Activated CD4-positive, alpha-beta T cell treated with anti-CD3 and anti-CD28 coated beads for 48 hours (primary cell): Measurements from ENCODE around the gene CTNNA3.
"Not testable (repeated sequence)": the region's sequence is repeated elsewhere in the genome, so short reads cannot be mapped to it uniquely, and the experiment has no call there.

Source experiments
- DNase-seq: peaks from one replicate; pipeline ENCODE4 v3.0.0-alpha.2; 2020

CTNNA3 gene

DNA sequence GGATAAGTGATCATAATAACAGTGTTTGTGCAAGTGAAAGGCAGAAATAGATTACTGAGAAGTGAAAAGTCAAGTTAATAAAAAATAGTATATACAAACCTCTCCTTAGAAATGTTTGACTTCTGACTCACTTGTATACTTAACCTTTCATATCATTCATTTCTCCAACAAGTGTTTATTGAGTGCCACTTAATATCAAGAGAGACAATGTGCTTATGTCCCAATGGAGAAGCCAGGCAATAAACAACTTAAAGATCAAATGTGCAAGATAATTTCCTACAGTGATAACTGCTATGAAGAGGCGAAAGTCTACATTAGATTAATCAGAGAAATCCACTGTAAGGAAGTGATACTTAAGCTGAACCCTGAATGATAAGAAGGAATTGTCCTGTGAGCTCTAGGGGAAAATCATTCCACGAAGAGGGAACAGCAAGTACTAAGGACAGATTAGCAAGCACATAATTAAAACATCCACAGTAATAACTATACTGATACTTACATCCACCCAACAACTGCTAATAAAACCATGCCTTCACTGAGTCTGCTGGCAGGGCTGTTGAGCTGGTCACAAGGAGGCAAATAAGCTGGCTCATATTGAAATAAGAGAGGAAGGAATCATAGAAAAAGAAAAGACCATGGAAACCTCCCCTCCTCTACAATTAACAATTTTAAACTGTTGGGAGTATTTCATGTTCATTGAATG, 203.5 kb downstream of the CTNNA3 start:
- no peak for DNase-seq

DNA sequence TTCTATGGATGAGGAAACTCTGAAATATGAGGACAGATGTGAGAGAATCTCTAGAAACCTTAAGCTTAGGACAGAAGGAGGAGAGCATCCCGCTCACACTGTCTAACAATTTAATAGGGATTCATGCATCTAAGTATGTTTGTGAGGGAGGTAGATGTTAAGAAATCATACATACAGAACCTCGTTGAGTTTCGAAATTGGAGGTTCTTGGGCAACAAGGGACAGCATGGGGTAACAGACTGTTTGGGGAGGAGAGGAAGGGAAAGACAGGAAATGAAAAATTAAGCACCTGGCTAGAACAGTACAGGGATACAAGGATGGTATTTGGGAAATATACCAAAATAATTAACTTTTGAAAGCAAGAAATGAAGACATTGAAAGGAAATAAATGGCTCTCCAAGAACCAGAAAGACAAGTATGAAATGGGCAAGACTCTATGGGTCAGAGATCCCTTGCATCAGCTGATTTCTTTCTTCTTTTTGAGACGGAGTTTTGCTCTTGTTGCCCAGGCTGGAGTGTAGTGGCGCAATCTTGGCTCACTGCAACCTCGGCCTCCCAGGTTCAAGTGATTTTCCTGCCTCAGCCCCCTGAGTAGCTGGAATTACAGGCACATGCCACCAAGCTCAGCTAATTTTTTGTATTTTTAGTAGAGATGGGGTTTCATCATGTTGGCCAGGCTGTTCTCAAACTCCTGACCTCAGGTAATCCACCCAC, 207.9 kb downstream of the CTNNA3 start:
- no peak for DNase-seq

DNA sequence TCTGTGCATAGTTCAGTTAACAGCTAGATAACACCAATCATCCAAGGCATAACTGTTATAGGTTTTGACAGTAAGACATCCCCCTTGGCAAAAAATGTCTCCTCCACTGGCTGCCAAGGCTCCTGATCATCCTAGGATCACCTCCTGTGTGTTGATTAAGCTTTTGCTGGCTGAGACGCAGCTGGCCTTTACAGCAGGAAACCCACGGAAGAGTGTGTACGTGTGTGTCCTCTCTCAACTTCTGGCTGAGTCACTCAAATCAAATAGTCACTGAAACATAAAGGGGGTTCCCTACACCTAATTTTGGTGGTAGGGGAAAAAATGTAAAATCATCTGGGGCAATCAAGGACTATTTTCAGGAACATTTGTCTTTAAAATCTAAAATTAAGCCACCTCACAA, 208.8 kb downstream of the CTNNA3 start:
- DNase-seq = no peak

DNA sequence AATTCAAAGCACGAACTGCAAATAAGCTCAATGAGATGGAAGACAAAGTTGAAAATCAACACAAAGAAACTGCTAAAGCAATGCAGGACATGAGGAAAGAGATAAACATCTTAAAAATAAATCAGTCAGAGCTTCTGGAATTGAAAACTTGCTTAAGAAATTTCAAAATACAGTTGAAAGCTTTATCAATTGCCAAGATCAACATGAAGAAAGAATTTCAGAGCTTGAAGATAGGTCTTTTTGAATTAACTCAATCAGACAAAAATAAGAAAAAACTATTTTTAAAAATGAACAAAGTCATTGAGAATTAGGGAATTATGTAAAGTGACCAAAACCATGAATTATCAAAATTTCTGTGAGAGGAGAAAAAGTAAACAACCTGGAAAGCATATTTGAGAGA, 218.1 kb downstream of the CTNNA3 start:
- DNase-seq = no peak

DNA sequence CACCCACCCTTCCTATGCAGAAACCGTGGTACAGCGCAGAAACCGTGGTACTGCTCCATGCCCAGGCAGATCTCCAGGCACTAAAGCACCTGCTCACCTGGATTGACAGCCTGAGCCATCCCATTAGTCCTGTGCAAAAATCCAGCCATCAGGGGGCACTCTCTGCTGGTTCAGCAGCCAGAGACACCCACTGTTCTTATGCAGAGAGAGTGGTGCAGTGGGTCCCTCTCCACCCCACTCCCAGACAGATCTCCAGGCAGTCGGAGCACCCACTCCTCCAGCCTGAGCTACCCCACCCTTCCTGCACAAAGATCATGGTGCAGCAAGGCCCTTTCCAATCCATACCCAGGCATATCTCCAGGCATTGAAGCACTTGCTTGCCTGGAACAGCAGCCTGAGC, 219.8 kb downstream of the CTNNA3 start:
- no peak for DNase-seq

DNA sequence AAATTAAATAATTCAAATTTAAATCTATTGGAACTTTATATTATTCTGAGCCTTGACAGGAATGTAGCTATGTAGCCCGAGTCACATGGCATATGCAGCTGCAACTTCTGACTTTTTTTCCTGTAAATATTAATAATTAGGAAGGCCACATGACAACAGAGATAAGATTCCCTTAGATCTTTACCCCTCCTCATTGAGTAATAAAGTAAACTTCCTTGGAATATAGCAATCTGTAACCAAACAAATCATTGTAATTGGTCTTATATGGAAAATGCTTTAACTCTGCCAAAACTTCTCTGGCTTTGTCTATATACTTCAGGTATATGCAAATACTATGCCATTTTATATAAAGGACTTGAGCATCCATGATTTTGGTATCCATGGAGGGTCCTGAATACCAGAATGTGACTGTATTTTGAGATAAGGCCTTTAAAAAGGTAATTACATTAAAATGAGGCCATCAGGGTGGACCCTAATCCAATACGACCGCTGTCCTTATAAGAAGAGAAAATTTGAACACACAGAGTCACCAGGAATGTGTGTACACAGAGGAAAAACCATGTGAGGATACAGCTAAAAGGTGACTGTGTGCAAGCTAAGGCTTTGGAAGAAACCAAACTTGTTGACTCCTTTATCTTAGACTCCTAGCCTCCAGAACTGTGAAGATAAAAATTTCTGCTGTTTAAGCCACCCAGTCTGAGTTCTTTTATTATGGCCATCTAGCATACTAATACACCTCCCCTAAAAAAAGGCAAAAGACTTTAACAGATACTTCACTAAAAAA, 222.0 kb downstream of the CTNNA3 start:
- DNase-seq = no peak

DNA sequence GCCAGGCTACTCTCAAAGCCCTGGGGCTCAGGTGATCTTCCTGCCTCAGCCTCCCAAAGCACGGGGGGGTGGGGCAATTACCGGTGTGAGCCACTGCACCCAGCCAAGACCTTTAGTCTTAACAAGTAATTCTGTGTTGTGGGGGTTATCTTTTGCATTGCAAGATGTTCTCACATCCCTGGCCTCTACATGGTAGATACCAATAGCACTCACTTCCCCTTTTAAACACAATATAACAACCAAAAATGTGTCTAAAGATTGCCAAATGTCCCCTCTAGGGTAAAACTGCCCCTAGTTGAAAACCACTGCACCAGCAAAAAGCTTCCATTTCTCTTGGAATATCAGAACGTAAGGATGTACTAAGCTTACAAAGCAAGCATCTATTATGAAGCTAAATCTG, 225.0 kb downstream of the CTNNA3 start:
- no peak for DNase-seq

DNA sequence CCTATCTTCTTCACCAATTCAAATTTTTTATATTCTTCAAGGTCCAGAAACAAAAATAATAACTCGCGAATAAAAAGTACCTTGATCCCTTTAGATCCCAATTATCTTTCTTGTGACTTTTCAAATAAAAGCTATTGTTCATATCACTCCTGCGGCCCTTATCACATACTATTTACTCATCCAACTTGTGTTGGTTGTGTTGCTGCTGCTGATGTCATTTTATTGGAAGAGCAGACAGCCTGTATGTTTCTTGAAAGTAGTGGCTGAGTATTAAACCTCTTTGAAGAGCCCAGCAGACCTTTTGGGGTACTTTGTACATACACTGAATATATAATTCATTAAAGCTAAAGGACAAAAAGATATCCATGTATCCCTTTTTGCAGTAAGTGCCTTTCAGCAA, 231.7 kb downstream of the CTNNA3 start:
- DNase-seq = no peak

DNA sequence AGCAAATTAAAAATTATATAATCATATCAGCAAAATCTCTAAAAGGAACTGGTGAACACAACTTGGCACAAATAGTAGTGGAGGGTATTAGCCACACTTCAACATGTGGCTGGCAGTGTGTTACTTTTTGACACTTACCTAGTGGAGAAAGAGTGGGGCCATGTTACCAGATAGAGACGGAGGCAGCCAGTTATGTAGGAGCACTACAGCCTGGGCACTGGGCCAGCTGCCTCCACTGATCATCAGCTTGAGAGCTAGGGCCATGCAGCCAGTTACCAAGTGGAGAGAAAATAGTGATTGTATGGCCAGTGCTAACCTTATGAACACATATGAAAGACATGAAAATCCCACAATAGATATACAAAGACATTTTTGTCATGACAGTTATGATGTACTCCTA, 243.1 kb downstream of the CTNNA3 start:
- no peak for DNase-seq

DNA sequence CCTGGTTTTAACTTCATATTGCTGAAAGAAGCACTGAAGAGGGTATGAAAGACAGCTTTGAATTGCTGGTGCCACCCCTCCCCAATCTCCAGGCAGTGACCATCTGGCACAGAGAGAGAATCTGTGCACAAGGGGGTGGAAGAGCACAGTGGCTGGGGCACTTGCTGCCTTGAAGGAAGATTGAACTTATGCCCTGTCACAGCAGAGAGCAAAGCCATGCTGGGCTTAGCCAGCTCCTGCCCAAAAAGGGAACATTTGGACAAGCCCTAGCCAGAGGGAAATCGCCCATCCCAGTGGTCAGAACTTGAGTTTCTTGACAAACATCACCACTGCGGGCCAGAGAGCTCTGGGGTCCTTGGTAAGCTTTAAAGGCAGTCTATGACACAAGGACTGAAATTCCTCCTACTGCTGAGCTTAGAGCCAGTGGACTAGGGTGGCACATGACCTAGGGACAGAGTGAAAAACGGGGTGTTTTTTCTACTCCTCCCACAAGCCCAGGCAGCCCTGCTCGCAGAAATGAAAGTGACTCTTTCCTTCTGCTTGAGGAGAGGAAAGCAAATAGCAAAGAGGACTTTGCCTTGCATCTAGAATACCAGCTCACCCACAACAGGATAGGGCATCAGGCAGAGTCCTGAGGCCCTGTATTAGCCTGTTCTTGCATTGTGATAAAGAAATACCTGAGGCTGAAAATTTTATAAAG, 257.2 kb downstream of the CTNNA3 start:
- no peak for DNase-seq

DNA sequence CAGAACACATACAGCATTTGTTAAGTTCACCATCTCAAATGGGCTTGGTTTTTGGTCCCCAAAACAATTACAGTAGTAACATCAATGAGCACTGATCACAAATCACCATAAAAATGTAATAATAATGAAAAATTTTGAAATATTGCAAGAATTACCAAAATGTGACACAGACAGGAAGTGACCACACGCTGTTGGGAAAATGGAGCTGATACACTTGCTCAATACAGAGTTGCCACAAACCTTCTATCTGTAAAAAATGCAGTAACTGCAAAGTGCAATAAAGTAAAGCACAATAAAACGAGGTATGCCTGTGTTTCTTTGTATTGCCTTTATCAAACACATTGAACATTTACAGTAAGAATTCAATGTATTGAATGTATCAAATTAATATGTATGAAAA, 262.7 kb downstream of the CTNNA3 start:
- no peak for DNase-seq

DNA sequence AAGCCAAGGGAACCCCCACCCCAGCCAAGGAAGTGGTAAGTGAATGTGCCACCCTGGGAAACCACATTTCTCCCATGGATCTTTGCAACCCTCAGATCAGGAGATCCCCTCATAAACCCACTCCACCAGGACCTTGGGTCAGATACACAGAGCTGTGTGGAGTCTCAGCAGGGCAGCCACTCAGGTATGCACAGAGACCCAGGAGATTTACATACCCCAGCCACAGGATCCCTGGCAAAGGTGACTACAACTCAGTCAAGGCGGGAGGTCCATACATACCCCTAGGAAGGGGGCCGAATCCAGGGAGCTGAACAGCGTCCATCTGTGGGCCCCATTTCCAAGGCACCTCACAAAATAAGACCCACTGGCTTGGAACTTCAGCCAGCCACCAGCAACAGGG, 293.4 kb downstream of the CTNNA3 start:
- DNase-seq = no peak

DNA sequence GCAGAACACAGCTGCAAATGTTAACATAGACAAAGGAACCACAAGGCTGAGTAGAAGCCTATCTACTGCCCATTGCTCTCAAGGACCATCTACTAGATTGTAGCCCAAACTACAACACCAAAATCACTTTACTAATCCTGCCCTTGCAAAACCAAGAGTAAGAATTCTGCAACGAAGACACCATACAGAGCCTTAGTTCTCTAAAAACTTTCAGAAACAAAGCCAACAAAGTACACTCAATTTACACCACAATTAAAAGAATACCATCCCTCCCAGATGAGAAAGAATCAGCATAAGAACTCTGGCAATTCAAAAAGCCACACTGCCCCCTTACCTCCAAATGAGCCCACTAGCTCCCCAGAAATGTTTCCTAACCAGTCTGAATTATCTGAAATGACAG, 294.3 kb downstream of the CTNNA3 start:
- DNase-seq = no peak

DNA sequence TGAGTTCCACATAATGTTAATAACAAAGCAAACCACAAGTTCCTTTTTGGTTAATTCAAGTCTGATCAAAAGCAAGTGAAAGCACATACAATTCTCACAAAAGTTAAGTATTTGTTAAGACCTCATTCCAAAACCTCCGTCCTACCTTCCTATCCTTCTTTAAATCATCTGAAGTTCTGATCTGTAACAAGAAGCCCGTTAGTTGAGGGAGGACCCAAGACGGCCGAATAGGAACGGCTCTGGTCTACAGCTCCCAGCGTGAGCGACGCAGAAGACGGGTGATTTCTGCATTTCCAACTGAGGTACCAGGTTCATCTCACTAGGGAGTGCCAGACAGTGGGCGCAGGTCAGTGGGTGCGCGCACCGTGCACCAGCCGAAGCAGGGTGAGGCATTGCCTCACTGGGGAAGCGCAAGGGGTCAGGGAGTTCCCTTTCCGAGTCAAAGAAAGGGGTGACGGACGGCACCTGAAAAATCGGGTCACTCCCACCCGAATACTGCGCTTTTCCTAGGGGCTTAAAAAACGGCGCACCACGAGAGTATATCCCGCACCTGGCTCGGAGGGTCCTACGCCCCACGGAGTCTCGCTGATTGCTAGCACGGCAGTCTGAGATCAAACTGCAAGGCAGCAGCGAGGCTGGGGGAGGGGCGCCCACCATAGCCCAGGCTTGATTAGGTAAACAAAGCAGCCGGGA, 309.0 kb downstream of the CTNNA3 start:
- DNase-seq = not testable (repeated sequence)

DNA sequence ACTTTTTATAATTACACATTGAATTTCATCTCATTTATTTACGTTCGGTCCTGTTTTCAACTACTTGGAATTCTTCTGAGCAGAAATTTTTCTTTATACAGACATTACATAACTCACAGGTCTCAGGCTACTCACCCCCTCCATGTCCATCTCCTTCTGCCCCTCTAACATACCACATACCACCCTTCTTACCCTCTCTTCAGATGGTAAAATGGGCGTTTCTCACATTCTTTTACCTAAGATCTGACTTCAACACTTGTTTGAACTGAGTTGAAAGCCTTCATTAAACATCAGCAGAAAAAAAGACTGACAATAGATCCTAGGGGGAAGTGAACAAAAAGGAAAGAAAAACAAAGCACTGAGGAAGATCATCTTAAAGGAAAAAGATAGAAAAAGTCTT, 309.7 kb downstream of the CTNNA3 start:
- DNase-seq = no peak

DNA sequence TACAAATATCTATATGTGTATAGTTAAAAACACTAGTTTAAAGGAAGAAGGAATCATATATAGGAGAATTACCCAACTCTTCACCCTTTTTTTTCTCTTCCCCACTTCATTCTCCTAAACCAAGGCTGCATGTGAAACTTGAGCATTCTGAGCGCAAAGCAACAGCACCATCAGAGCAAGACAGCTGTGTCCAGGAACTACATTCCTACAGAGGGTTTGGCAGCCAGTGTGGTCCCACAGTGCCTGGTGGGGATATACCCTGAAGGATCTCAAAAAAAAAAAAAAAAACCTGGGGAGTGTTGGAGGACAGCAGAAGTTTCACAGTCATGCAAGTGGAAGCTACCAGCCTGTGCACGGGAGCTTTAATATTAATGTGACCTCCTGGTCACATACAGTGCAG, 310.4 kb downstream of the CTNNA3 start:
- DNase-seq = no peak

DNA sequence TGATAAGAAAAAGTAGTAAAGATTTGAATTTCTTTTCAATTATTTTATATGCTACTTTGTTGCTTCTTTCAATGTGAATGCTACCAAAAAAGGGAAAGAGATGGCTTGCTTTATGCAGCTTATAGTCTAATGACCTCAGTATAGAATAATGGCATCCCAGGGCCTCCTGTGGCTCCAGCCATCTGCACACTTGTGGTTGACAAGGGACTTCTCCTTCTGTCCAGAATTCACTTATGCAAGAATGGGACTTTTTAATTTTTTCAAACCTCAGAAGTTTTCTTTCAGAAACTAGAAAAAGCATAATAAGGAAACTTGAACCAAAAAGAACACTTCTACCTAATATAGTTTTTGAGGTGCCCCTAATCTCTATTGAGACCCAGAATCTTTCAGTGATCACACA, 310.9 kb downstream of the CTNNA3 start:
- DNase-seq = no peak

DNA sequence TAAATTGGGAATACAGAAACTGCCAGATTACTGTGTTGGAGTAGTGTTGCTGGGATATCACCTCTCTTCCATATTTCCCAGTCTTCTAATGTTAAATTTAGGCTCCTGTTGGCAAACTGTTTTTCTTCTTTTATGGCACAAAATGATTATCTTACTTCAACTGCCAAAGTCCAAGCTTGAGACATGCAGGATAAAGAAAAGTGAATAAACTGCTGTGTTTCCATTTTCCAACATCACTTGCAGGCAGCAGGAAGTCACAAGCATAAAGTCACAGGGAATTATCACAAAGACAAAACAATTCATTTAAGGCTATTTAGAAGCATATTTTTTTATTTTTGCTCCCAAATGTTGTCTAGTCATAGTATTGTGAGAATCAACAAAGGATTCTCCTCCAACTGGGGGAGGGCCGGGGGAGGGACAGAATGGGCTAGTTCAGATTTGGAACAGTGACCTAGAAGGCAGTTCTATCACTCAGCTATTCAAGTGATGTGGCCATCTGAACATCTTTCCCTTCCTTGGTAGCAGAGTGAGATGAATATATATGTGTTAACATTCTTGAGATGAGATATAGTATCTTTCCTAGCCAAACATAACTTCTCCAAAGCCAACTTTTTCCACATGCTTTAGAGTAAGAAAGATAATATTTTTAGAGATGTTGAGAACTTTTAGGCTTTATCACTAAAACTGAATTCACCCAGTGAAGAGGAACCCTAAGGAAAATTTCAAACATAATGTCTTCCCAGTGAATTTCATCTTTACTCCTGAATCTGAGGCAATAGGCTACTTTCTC, 364.7 kb downstream of the CTNNA3 start:
- no peak for DNase-seq

DNA sequence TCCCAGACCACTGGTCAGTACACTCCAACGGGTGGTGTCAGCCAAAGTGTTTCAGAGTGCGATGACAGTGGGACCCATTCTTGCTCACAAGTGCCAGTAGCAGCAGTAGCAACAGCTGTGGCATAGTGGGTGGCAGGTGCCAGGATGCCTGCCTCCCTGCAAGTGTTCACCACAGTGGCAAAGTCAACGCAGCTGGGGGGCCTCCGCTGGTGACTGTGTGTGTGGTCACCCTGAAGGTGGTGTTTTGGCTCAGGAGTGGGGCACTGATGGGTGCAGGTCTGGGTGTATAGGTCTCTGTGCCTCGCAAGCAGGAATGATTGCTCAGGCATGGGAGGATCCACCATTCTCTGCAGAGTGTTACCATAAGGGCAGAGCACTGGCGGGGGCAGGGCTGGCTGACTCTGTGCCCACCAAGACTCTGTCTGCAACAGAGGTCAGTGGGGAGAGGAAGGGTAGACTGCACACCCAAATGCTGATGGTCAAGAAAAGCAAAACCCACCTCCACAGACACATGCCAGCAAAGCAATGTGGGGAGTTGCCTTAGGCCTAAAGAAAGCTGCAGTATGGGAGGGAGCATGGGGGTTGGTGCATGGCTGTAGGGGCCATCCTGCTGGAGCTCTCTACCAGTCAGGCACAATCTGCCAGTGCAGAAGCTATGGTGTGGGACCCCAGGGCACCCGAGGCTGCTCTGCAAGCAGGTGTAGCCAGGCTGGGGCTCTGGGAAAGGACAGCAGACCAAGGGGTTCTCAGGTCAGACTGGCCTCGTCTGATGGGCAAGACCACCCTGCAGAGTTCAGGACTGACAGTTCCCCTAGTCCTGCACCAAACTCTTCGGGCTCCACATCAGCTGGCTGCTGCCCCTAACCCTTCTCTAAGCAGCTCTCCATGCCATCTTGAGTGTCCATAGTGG, 368.1 kb downstream of the CTNNA3 start:
- no peak for DNase-seq

DNA sequence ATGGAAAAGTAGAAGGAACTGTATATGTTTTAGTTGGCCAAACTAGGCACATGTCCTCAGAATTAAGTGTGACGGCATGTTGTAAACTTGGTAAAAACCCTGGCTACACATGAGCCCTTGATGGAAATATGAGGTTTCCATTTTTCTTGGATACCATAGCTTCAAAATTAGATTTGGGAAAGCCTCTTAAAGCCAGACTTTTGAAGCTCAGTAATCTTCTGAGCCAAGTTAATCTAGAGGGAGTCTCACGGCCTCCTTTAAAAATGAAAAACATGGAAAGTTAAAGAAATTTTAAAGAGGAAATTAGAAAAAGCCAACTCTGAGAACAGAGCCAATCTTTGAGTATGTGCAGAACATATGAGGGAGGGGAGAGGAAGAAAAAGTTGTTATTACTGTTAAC, 376.0 kb downstream of the CTNNA3 start:
- no peak for DNase-seq

DNA sequence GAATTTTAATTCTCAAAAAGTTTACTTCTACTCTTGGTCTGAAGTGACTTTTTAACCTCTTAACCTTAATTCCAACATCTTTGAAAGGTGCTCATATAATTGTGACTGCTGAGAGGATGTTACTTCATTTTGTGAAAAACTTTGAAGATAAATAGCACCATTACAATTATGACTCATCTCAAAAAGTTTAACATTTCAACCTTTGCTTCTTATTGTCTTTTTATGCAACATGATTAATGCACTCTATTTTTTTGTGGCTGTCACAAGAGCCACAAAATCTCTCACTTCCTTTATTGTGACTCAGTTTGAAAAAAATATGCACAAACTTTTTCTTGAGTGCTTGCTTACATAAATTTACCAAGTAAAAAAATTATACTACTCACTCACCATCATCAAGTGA, 387.1 kb downstream of the CTNNA3 start:
- DNase-seq = no peak
